Measurements from ENCODE around the gene LTA. TPM values are rescaled to one million over a fixed set of nuclear protein-coding genes. Genes with fewer than 3 reads are reported as not detected.

The LTA gene
- polyA plus RNA-seq, 1 of the 3 experiments (the other 2 are of a cell fraction) = not detected

DNA sequence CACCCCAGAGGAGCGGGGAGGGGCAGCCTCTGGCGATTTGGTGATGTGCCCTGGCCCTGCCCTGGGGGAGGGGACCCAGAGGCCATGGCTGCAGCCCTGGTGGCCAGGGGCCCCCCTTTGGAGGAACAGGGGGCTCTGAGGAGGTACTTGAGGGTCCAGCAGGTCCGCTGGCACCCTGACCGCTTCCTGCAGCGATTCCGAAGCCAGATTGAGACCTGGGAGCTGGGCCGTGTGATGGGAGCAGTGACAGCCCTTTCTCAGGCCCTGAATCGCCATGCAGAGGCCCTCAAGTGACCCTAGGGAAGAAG, 13.8 kb upstream of the LTA start:
- no peak overlapping the region for H2AFZ ChIP-seq (ENCODE audit: low read depth)
- H3K9me3 ChIP-seq = no peaks in the 10 kb centered on the region
- no peak overlapping the region for H3K9ac ChIP-seq
- no peak overlapping the region for H3K27ac ChIP-seq (ENCODE audit: low read depth in 2 of 2, low read length in 1 of 2)
- no peak overlapping the region for H3K4me2 ChIP-seq
- no peaks in the 10 kb centered on the region for H3K27me3 ChIP-seq (ENCODE audit: insufficient read depth)
- TF ChIP-seq TEAD4 (IDR thresholded peaks at IDR 0.05; ENCODE audit: borderline replicate concordance, insufficient read depth) = no peak
- no peak for TF ChIP-seq IRF3 (IDR thresholded peaks at IDR 0.05; ENCODE audit: low read depth, low read length)
- no peak for TF ChIP-seq SIN3A (IDR thresholded peaks at IDR 0.05; ENCODE audit: borderline replicate concordance, low read depth, low read length)
- TF ChIP-seq, protein P1, sequence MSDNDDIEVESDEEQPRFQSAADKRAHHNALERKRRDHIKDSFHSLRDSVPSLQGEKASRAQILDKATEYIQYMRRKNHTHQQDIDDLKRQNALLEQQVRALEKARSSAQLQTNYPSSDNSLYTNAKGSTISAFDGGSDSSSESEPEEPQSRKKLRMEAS (IDR thresholded peaks at IDR 0.05; ENCODE audit: low read depth) = no peak
- TF ChIP-seq EP300 (IDR thresholded peaks at IDR 0.05; ENCODE audit: borderline replicate concordance in 1 of 2, low read depth in 1 of 2, low read length in 1 of 2) = no peak
- TF ChIP-seq EZH2phosphoT487 (IDR thresholded peaks at IDR 0.05; ENCODE audit: borderline replicate concordance, low read depth) = no peak
- no peak for TF ChIP-seq TAF1 (IDR thresholded peaks at IDR 0.05; ENCODE audit: borderline replicate concordance, low read depth, low read length)
- no peak for TF ChIP-seq CHD2 (IDR thresholded peaks at IDR 0.05; ENCODE audit: low read length, partially characterized antibody)
- H3K9me2 ChIP-seq = no peaks in the 10 kb centered on the region
- no peaks in the 10 kb centered on the region for H4K20me1 ChIP-seq (ENCODE audit: insufficient read depth)
- 96% methylated on average over 3 of the region's 8 CpGs for WGBS (ENCODE audit: low lambda C conversion rate)
- H3K79me2 ChIP-seq (ENCODE audit: insufficient read depth) = peaks cover 23% of the 10 kb centered on the region; the same call in 1 of the 2 replicates
- peaks cover 0 to 20% of the 10 kb centered on the region in 2 experiments; a peak in 3 of 4 replicates for H3K4me1 ChIP-seq (ENCODE audit: control insufficient read depth in 1 of 2, insufficient read depth in 2 of 2, low read depth in 1 of 2, low read length in 1 of 2)
- peaks cover 26 to 31% of the 10 kb centered on the region in 2 experiments for H3K36me3 ChIP-seq (replicated peaks in 1 of 2; ENCODE audit: control insufficient read depth in 1 of 2, insufficient read depth in 2 of 2, low read length in 1 of 2)
- peaks cover 27% of the 10 kb centered on the region for H3F3A ChIP-seq (replicated peaks; ENCODE audit: insufficient read depth)
- DNase-seq = no peak
- ChIA-PET POLR2A (no interaction called here), CTCF (interaction anchor here (1.0 to 5.7 kb wide), 4 partner anchors 10 to 40 kb away, joined by 3 to 29 read pairs (median 4); partner anchors contain the start of genes ATP6V1G2 and LTB)
- H3K4me3 ChIP-seq (ENCODE audit: low read depth in 2 of 2, low read length in 1 of 2) = no peak overlapping the region

DNA sequence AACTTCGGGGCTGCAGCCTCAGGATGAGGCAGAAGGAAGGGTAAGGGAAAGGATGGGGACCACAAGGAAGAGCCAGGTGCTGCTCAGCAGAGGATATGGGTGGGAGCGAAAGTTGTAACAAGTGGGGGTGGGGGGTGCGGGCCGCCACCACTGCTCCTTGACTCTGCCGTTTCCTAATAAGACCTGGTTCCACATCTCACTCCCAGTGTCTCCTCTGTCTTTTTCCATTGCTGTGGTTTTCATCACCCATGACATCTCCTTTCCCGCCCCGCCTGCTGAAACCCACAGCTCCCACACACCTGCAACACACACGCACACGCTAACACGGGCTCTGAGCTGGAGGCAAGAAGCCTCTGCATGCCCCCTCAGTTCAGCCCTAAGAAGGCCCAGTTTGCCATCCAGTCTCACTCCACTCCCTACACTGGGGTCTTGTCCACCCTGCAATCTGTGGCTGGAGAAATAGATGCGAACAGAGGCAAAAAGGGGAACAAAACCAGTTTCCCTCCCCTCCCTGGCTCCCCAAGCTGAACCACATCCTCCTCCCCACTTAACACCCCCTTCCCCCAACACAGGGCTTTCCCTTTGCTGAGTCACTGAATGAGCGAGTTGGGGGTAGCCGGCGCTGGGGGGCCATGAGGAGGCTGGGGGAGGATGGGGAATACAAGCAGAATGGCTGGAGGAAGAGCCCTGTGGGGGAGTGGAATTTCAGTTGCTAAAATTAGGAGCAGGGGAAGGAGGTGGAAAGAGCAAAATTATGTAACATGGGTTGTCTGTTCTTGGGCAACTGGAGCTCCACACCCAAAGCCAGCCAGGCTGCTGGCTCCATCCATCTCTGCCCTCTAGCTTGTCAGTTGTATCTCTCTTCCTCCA, 13.2 kb upstream of the LTA start:
- H3K9me3 ChIP-seq = no peaks in the 10 kb centered on the region
- H3K36me3 ChIP-seq (replicated peaks in 1 of 2; ENCODE audit: control insufficient read depth in 1 of 2, insufficient read depth in 2 of 2, low read length in 1 of 2) = peaks cover 20 to 30% of the 10 kb centered on the region in 2 experiments
- ChIA-PET POLR2A (interaction anchor here (0.9 kb wide), 1 partner anchor 8 kb away, joined by 3 read pairs; no protein-coding TSS in a partner anchor), CTCF (interaction anchor here (1.0 to 5.7 kb wide), 4 partner anchors 10 to 39 kb away, joined by 3 to 29 read pairs (median 4); partner anchors contain the start of genes ATP6V1G2 and LTB)
- WGBS (ENCODE audit: low lambda C conversion rate) = 84% methylated on average over 14 of the region's 14 CpGs
- H2AFZ ChIP-seq (ENCODE audit: low read depth) = no peak overlapping the region
- no peaks in the 10 kb centered on the region for H4K20me1 ChIP-seq (ENCODE audit: insufficient read depth)
- H3K9me2 ChIP-seq = no peaks in the 10 kb centered on the region
- H3K27ac ChIP-seq (ENCODE audit: low read depth in 2 of 2, low read length in 1 of 2) = peak overlapping the region in 1 of 2 experiments; percentile 77; a peak in 2 of 4 replicates
- H3K4me2 ChIP-seq = no peak overlapping the region
- H3K4me3 ChIP-seq (ENCODE audit: low read depth in 2 of 2, low read length in 1 of 2) = no peak overlapping the region
- H3K79me2 ChIP-seq (ENCODE audit: insufficient read depth) = peaks cover 17% of the 10 kb centered on the region; the same call in 1 of the 2 replicates
- H3K4me1 ChIP-seq (ENCODE audit: control insufficient read depth in 1 of 2, insufficient read depth in 2 of 2, low read depth in 1 of 2, low read length in 1 of 2) = peaks cover 0 to 20% of the 10 kb centered on the region in 2 experiments; a peak in 3 of 4 replicates
- H3K27me3 ChIP-seq (ENCODE audit: insufficient read depth) = no peaks in the 10 kb centered on the region
- H3F3A ChIP-seq (replicated peaks; ENCODE audit: insufficient read depth) = peaks cover 31% of the 10 kb centered on the region
- no peak overlapping the region for H3K9ac ChIP-seq
- DNase-seq = no peak
- TF ChIP-seq CTCF (IDR thresholded peaks at IDR 0.05) (no peak), SMC3 (IDR thresholded peaks at IDR 0.05; ENCODE audit: low read depth, low read length) (no peak), USF1 (IDR thresholded peaks at IDR 0.05; ENCODE audit: borderline replicate concordance, low read depth) (no peak), NFIC (IDR thresholded peaks at IDR 0.05; ENCODE audit: borderline replicate concordance) (no peak), YY1 (IDR thresholded peaks at IDR 0.05; ENCODE audit: low read depth) (no peak), EP300 (IDR thresholded peaks at IDR 0.05; ENCODE audit: borderline replicate concordance in 1 of 2, low read depth in 1 of 2, low read length in 1 of 2) (no peak), SIN3A (IDR thresholded peaks at IDR 0.05; ENCODE audit: borderline replicate concordance, low read depth, low read length) (no peak), ZBTB33 (IDR thresholded peaks at IDR 0.05; ENCODE audit: borderline replicate concordance, low read depth) (no peak), TCF12 (IDR thresholded peaks at IDR 0.05) (no peak), FOXM1 (IDR thresholded peaks at IDR 0.05; ENCODE audit: low read depth) (no peak), RFX5 (IDR thresholded peaks at IDR 0.05; ENCODE audit: low read length) (no peak), PBX3 (IDR thresholded peaks at IDR 0.05) (no peak)
